NOMO-1 treated with DMSO at 0.1 percent for 48 hours (cell line): Measurements from ENCODE around the gene TRIM7.

Experiments used
- DNase-seq: peaks from one replicate; lab custom pipeline; 2025; ENCODE audit not compliant: unreplicated experiment; lab: John Stamatoyannopoulos, UW

The TRIM7 gene

GRCh38 chr5:181204826-181205760 lies at the start of gene TRIM7:
TSS of gene TRIM7 (minus strand) at chr5:181205196. CDS start at chr5:181205110, 86 bp downstream.
- DNase-seq, result no peak

- DNase-seq, result no peak
Observed at GRCh38 chr5:181248277-181248676, 43.3 kb upstream of the TRIM7 start.

DNA sequence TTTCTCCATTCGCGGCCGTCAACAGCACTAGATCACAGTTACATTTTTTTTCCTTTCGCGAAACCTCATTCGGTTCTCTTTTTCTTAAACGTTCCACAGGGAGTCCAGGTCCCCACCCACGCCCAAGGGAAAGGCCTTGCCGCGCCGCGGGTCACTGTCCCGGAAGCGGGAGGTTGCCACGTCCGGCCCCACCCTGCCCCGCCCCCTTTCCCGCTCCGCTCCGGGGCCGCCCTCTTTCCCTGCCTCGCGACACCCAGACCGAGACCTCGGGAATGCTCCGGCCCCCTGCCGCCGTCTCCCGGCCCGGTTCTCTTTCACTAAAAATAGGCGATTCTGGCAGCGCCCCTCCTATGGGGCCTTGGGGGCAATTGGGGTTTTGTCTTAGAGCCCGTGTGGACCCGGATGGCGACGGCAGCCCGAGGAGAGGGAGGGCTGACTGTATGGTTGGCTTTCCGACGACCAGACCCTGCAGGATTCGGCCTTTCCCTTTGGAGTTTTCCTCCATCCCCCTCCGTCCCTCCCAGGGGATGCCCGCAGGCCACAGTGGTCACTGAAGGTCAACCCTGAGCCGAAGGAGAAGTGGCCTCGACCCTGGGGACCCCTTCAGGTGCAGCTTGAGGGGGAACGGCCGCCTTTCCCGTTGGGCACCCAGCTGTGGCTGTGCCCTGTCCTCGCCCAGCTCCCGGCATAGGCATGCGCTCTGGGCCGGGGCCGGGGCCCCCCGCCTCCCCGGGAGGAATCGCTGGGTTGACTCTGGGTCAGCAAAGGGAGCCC lies 41.5 kb upstream of the TRIM7 start:
- DNase-seq, result no peak

- DNase-seq, result no peak
Observed at GRCh38 chr5:181245427-181246275, 40.7 kb upstream of the TRIM7 start.

DNA sequence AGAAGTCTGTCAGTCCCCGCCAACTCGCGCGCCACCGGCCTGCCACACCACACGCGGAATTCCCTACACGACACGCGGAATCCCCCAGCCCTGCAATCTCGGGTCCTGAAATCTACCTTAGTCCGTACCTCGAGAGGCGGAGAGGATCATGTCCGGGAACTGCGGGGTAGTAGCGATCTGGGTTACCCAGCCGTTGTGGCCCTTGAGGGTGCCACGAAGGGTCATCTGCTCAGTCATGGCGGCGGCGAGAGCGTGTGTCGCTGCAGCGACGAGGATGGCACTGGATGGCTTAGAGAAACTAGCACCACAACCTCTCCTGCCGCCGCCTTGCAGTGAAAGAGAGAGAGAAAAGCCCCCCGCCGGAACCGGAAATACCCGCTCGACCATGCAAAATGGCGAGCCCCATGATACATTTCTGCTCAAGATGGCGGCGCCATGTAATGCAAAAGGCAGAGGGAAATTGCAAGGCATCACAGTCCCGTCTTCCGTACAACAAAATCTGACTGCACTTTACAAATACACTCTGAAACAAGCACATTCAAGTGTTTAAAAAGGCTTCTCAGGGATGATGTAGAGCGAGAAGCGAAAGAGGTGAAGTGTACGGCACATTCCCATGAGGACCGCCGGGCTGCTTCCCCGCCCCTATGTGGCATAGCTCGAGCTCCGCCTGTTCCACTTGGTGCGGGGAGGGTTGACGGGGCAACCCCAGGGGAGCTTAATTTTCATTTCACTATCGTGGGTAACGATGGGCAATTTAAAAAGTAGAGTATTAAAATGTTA lies 38.8 kb upstream of the TRIM7 start, which contains the start of gene RACK1:
TSS of gene RACK1 (minus strand) at position 343 of the 780 bp plus-strand sequence. CDS start at position 237, 106 bp downstream.
- no peak for DNase-seq

DNA sequence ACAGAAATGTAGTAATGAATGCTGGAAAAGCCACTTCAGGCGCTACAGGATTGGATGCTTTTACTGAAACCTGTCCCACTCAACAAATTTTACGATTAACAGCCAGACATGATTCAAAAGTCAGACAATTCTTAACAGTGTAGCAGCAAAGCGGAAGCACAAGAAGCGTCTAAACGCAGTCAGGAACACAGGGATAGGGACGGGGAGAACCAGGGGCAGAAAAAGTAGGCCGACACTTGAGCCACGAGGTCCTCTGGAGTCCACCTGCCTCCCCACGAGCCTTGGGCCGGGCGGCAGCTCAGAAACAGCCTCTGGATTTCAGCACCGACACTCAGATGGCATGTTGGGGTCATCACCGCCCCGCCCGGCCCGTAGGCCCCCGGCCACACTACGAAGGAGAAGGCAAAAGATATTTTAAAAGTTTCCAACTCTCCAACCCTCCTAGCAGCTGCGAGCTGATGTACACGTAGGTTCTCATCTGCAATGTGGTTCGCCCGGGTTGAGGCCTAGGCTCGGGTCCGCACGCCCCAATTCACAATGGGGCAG lies 38.1 kb upstream of the TRIM7 start:
- DNase-seq, result no peak

DNA sequence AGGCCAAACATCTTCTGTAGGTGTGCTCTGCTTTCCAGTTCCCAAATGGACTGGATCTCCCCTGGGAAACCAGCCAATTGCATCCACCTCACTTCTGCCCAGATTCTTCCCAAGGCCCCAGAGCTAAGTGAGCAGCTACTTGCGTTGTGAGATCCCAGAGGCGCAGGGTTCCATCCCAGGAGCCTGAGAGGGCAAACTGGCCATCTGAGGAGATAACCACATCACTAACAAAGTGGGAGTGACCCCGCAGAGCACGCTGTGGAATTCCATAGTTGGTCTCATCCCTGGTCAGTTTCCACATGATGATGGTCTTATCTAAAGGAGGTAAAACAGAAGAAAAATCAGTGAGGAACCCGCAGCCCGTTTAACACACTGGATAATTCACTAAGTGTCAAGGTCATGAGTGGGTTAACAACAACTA lies 37.0 kb upstream of the TRIM7 start:
- DNase-seq, result no peak

DNA sequence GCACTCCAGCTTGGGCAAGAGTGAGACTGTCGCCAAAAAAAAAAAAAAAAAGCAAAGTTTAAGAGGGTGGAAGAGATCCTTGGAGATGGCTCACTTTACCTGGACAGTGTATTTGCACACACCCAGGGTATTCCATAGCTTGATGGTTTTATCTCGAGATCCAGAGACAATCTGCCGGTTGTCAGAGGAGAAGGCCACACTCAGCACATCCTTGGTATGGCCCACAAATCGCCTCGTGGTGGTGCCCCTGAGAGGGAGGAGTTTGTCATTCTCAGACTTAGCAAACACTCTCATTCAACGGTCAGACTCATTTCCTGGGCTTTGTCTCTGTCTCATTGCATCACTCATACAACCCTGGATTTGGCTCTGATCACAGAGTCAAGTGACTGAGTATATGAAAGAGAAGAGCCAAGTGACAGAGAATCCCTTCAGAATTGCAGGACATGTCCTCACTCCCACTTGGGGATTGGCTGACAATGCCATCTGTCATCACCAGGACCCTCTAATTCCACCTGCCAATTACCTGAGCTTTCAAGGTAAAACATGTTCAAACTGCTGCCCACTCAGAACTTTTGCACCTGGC lies 36.5 kb upstream of the TRIM7 start:
- no peak for DNase-seq

GRCh38 chr5:181239062-181239663 lies 34.2 kb upstream of the TRIM7 start:
- DNase-seq, result no peak

DNA sequence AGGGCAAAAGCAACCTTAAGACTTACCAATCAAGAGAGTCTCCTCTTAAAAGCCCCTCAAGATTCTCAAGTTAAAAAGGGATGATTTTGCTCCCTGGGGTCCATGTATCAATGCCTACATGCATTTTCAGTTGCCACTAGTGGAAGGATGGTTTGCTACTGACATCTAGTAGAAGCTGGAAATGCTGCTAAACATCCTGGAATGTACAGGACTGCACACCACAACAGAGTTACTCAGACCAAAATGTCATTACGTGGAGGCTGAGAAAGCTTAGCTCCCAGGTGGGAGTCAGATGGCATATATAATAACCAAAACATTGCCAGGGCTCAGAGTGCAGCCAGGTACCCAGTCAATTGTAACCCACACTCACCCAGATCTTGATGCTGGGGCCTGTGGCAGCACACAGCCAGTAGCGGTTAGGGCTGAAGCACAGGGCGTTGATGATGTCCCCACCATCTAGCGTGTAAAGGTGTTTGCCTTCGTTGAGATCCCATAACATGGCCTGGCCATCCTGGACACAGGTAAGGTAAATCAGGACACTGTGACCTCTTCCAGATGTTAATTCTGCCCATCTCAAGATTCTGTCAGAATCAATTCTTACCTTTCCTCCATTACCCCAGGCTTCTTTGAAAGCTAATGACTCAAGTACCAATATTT lies 32.9 kb upstream of the TRIM7 start:
- DNase-seq, result no peak

DNA sequence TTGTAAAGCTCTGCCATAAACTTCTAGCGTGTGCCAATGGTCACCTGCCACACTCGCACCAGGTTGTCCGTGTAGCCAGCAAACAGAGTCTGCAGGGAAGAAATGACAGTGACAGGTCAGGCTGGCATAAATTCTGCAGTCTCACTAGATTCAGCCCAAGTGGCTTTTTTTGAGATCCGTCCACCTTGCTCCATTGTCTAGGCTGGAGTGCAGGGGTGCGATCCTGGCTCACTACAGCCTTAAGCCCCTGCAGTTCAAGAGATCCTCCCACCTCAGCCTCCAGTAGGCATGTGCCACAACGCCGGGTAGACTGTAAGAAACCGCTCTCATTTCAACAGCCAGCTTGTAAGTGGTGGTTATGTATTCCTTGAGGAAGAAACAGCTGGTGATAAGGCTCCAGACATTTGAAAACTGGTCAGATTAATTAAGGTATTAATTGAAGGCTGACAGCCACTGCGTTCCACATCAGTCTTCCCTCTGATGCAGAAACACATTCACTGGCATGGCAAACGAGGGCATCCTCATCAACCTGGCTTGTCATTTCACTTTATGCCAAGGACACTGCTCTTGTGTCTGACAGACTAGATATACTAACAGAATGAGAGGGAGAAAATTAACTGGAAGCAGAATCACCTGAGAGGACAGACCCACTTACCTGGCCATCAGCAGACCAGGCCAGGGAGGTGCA lies 32.1 kb upstream of the TRIM7 start:
- no peak for DNase-seq

DNA sequence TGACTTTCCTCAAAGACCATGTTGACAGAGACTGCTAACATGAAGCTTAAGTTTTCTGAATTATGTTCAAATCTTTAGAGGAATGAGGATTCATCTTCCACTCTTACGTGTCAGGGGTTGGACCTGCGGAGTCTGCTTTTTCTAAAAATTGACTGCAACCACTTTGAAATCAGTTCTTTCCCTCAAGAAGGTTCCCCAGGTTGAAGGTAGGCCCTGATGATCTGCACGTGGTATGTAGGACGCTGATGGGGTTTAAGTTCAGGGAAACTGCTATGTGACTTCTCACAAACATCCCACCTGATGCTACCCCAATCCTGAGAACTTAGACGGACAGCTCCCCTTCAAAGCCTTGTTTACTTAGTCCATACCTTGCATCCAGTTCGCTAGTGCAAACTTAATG lies 31.5 kb upstream of the TRIM7 start:
- DNase-seq, result no peak

DNA sequence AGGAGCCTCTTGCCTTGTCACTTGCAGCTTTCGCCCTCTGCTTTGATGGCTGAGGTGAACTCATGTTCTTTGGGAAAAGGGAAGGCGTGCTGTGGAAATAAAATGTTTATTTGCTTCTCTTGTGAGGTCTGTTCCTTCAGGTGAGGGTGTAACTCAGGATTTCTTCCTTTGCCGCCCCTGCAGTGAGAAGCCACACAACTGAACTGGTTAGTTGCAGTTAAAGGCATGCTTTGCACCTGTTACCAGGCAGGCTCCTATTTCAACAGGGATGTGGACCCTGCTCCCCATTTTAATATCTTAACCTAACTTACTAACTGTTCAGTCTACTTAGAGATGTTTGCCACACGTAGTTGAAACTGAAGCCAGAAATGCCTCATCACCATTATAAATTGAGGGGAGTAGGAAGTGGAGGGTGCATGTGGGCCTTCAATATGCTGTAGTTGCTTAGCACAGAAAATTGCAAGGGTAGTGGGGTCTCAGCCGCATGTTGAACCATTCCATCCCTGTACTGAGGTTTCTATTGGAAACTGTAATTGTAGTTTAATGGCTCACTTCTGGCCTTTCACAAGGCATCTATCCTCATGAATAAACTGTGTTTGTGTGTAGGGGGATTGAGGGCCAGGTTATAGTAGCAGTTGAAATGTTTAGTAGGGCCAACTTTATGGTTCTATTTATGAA lies 30.8 kb upstream of the TRIM7 start:
- no peak for DNase-seq

- DNase-seq, result no peak
Observed at GRCh38 chr5:181235323-181235688, 30.3 kb upstream of the TRIM7 start.

- no peak for DNase-seq
Observed at GRCh38 chr5:181234455-181235306, 29.7 kb upstream of the TRIM7 start.

- no peak for DNase-seq
Observed at GRCh38 chr5:181233801-181234454, 28.9 kb upstream of the TRIM7 start.
